GM18499 (cell line): ENCODE measurements around the gene ARHGEF18.

Source experiments
- ATAC-seq: cut with Tn5 transposase; IDR thresholded peaks from one replicate; pipeline ENCODE4 v1.9.1; 2021; ENCODE audit warnings: moderate number of reproducible peaks; ENCODE audit not compliant: insufficient read depth, unreplicated experiment

The ARHGEF18 gene

DNA sequence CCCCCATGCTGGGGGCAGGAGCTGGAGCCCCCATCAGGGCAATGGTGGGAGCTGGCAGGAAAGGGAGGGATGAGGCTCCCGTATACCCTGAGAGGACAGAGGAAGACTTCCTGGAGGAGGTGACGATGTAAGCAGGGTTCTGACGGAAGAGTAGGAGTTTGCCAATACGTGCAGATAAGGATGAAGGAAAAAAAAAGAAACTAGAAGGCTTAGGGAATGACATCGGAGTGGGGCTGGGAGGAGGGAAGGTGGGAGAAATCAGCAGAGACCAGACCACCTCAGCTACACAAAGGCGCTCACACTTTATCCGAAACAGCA is 32.3 kb downstream of the ARHGEF18 start:
- ATAC-seq, result no peak

DNA sequence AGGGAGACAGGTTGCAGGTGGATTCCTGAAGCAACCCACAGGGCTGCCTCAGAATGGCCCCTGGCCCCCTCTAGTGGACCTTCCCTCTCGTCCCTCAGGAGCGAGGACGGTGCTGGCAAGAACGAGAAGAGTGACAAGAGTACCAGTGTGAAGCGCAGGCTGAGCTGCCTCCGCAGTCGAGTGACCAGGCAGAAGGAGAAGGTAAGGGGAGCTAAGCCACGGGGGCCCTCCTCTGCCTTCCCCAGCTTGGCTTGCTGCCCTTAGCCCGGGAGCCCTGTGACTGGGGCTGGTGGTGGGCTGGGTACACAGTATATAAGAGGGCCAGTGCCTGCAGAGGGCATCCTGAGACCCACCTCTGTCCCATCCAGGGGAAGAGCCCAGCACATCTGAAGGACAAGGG is 34.0 kb downstream of the ARHGEF18 start:
- ATAC-seq, result no peak

DNA sequence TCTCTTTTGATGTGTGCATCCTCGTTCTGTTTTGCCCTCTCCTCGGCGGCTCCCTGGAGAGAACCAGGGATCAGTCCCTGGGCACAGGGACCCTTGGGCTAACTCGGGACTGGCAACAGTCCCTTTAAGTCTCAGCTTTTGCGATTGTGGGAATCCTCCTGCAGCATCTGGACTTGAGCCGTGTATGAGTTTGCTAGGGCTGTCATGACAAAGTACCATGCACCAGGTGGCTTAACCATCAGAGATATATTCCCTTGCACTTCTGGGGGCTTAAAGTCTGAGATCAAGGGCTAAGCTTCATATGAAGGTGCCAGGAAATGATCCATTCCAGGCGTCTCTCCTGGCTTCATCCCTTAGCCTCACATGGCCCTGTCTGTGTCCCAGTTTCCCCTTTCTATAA is 34.5 kb downstream of the ARHGEF18 start:
- no peak for ATAC-seq

DNA sequence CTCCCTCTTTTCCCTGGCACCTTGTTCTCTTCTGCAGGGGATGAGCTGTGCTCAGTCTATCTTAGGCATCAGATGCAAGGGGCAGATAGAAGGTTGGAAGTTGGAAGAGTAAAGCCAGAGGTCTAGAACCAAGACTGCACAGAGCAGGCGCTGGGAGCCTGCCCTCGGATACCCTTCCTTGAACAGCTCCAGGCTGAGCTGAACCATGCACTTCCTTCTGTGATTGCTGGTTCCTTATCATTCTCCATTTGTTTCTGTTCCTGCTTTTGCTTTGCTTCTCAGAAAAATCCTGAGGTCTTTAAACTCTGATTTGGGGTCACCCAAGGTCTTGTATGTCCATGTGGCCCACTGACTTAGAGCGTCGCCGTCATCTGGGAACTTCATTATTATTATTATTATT is 36.3 kb downstream of the ARHGEF18 start:
- no peak for ATAC-seq

DNA sequence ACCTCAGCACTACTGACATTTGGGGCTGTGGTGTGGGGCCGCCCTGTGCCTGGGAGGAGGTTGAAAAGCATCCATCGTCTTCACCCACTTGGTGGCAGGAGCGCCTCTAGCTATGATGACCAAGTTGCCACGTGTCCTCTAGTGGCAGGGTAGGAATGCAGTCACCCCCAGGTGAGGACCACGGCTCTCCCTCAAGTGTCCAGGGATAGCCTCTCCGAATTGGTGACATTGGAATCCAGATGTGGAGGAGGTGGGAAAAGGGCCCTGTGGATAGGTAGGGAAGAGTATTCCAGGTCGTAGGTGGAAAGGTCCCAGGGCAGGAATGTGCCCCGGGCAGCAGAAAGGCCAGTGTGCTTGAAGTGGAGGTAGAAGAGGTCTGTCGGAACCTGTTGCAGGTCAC is 37.6 kb downstream of the ARHGEF18 start:
- no peak for ATAC-seq

DNA sequence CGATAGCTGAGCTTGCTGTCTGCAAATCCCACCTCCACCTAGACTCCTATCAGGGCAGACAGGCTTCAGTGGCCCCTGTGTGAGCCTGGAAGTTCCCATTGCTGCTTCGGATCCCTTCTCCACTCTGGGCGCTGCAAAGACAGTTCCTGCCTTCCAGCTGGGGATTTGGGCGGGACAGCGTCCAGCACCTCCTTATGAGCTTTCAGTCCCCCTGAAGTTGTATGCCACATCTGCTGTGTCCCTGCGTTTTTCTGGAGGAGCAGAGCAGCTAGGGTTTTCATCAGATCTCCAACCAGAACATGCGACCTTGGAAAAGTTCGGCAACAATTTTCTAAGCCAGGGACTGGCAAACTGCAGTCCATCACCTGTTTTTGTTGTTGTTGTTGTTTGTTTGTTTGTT is 38.0 kb downstream of the ARHGEF18 start:
- no peak for ATAC-seq

DNA sequence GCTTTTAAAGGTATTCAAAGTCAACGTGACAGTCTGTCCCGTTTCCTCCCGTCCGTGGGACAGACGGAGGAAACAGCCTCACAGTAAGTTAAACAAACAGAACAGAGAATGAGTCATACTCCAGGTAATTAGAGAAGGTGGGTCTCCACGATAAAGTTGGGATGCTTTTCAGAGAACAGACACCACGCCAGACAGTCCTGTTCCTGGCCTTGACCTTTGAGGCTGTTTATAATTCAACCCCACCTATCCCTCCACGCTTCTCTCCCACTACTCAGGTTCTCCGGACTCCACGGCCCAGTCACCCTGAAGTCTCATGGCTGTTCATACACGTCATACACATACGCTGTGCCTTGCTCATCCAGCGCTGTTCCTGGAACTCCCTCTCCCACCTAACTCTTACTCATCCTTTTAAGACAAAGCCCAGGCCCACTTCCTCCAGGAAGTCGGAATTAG is 42.5 kb downstream of the ARHGEF18 start:
- no peak for ATAC-seq

DNA sequence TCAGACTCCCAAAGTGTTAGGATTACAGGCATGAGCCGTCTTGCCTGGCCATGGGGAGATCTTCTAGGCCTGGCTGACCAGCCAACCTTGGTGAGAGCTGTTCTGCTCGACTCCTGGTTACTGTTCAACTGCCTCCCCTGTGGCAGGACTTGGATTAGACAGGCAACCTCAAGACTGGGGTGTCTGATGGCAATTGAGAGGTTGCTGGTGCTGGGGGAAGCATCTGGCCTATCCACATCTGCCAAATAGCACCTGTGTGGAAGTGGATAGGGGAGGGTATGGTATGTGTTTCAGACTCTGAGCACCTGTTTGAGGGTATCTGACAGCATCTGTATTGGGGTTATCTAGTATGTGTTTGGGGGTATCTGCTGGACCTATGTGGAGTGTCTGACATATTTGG is 44.7 kb downstream of the ARHGEF18 start:
- ATAC-seq, result no peak

DNA sequence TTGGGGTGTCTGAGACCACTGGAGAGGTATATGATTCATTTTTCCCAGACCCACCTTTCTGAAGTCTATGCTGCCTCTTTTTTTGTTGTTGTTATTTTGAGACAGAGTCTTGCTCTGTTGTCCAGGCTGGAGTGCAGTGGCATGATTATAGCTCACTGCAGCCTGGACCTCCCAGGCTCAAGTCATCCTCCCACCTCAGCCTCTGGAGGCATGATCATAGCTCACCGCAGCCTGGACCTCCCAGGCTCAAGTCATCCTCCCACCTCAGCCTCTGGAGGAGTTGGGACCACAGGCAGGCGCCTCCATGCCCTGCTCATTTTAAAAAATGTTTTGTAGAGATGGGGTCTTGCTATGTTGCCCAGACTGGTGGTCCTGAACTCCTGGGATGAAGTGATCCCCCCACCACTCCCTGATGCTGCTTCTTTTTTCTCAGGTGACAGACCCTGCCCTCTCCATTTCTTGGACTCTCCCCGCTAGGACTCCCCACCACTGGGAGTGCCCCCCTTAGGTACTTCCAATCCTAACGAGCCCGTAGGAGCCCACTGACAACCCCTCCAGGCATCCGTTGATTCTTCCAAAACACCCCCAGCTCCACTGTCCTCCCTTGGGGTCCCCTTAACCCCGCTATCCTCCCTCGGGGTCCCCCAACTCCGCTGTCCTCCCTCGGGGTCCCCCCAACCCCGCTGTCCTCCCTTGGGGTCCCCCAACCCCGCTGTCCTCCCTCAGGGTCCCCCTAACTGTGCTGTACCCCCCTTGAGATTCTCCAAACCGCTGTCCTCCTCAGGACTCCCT is 45.4 kb downstream of the ARHGEF18 start:
- no peak for ATAC-seq

DNA sequence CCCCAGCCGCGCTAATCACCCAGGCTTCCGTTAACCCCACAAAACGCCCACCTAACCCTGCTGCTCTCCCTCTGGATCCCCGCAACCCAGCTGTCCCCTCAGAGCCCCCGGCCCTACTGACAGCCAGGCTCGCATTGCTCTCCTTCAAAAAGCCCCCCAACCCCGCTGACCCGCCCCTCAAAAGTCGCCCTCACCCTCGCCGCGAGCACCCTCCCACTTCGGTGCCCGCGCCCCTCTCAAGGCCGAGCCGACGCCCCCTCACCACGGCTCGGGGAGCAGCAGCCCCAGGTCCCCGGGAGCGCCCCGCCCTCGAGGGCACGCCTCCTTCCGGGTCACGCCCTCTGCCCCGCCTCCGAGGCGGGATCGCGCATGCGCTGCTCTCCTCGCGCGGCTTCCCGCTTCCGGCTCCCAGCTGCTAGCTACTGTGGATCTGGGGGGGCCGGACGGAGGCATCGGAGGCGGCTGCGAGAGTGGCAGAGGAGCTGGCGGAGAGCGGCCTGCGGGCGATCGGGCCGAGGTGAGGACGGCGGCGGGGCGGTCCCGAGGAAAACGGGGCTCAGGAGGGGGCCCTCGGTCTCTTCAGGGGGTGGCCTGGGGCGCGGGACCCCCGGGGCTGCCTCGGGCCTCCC is 46.1 kb downstream of the ARHGEF18 start:
- ATAC-seq, result no peak

DNA sequence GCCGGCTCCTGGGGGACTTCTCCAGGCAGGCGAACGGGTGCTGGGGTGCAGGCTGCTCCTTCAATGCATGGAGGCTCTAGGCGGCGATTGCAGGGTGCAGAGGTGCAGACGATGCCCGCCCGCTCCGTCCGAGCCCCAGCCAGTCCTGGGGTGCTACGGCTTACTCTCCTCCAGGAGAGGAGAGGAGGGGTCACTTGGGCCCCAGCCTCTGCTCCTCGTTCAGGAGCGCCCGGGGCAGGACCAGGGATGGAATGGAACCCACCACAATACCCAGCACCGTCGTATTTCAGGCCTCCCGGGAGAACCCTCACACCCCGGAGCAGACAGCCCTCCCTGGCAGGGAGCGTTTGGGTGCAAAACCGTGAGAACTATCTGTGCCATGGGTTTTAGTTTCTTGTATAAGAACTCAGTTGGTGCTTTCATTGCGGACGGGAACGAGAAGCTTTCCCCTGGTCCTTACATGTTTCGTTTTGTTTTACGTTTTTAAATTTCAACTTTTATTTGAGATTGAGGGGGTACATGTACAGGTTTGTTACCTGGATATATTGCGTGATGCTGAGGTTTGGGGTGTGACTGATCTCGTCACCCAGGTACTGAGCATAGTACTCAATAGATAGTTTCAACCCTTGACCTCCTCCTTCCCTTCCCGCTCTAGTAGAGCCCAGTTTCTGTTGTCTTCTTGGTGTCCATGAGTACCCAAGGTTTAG is 46.8 kb downstream of the ARHGEF18 start:
- ATAC-seq, result no peak

DNA sequence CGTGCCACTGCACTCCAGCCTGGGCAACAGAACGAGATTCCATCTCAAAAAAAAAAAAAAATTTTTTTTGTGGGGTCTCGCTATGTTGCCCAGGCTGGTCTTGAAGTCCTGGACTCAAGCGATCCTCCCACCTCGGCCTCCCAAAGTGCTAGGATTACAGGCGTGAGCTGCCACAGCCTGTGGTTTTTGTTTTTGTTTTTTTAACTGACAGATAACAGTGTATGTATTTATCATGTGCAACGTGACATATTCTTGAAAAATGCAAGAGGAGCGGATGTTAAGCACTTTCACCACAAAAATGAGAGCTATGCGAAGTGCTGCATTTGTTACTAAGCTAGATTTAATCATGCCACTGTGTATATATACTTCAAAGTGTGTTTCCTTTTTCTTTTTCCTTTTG is 49.0 kb downstream of the ARHGEF18 start:
- ATAC-seq, result no peak
